Keratinocyte (primary cell): ENCODE measurements around the gene KCNC3.

Source experiments
- EZH2 ChIP-seq: IDR thresholded peaks from one replicate; pipeline ENCODE4 v1.6.1; 2012; ENCODE audit warnings: inconsistent platforms, mild to moderate bottlenecking, low read length, moderate library complexity
- TF ChIP-seq, protein P1 (sequence below), 3 experiments: IDR thresholded peaks in 1 of 3; conservative IDR thresholded peaks in 1 of 3; optimal IDR thresholded peaks in 1 of 3; 2 replicates in 2 of 3; 3 replicates in 1 of 3; pipeline versions ENCODE3 to v1.5.1; 2011; ENCODE audit warnings: low read length in 3 of 3, mild to moderate bottlenecking in 3 of 3, moderate library complexity in 2 of 3, control low read depth in 1 of 3, inconsistent platforms in 1 of 3; ENCODE audit not compliant: insufficient read depth in 2 of 3; ENCODE audit errors: extremely low read depth in 1 of 3

DNA sequence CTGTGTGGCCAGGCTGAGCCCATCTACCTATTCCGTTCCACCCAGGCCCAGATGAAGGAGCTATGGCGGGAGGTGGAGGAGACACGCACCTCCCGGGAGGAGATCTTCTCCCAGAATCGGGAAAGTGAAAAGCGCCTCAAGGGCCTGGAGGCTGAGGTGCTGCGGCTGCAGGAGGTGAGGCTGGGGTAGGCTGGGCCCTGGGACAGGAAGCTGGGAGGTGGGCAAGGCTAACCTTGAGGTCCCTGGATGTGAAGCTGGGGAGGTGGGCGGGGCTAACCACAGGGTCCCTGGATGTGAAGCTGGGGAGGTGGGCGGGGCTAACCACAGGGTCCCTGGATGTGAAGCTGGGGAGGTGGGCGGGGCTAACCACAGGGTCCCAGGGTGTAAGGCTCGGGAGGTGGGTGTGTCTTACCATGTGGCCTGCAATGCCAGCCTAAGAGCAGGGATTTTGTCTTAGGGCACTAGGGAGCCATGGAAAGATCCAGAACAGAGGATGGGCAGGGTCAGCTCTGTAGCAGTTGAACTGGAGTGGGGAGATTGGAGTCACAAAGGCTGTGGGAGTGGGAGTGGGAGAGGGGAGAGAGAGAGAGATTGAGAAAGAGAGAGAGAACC lies 36.9 kb downstream of the KCNC3 start:
- TF ChIP-seq, protein P1, sequence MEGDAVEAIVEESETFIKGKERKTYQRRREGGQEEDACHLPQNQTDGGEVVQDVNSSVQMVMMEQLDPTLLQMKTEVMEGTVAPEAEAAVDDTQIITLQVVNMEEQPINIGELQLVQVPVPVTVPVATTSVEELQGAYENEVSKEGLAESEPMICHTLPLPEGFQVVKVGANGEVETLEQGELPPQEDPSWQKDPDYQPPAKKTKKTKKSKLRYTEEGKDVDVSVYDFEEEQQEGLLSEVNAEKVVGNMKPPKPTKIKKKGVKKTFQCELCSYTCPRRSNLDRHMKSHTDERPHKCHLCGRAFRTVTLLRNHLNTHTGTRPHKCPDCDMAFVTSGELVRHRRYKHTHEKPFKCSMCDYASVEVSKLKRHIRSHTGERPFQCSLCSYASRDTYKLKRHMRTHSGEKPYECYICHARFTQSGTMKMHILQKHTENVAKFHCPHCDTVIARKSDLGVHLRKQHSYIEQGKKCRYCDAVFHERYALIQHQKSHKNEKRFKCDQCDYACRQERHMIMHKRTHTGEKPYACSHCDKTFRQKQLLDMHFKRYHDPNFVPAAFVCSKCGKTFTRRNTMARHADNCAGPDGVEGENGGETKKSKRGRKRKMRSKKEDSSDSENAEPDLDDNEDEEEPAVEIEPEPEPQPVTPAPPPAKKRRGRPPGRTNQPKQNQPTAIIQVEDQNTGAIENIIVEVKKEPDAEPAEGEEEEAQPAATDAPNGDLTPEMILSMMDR (optimal IDR thresholded peaks at IDR 0.05 in 1 of 3, IDR thresholded peaks at IDR 0.05 in 1 of 3, conservative IDR thresholded peaks at IDR 0.05 in 1 of 3; ENCODE audit: extremely low read depth in 1 of 3, insufficient read depth in 2 of 3, low read length in 3 of 3): no peak
- TF ChIP-seq EZH2: no peak
